IPS-NIHi11 (cell line): Measurements from ENCODE around the gene PARVB.

Experiments
- DNase-seq: peaks from one replicate; pipeline ENCODE4 v3.0.0; 2012; ENCODE audit warnings: mixed read lengths, low spot score

The PARVB gene

GRCh38 chr22:44024288-44024921 is at the start of gene PARVB:
PARVB (plus strand) TSS chr22:44024302; CDS start chr22:44024340, 38 bp downstream.
- DNase-seq: peak; percentile 67

- DNase-seq: no peak
These were observed 49.1 kb upstream of the PARVB start for GRCh38 chr22:43975041-43975440.

GRCh38 chr22:43976861-43977795 is 47.0 kb upstream of the PARVB start:
- no peak for DNase-seq

- DNase-seq: no peak
These were observed 45.5 kb upstream of the PARVB start for GRCh38 chr22:43978558-43978957.

- DNase-seq: no peak
These were observed 43.5 kb upstream of the PARVB start for GRCh38 chr22:43980579-43980978.

DNA sequence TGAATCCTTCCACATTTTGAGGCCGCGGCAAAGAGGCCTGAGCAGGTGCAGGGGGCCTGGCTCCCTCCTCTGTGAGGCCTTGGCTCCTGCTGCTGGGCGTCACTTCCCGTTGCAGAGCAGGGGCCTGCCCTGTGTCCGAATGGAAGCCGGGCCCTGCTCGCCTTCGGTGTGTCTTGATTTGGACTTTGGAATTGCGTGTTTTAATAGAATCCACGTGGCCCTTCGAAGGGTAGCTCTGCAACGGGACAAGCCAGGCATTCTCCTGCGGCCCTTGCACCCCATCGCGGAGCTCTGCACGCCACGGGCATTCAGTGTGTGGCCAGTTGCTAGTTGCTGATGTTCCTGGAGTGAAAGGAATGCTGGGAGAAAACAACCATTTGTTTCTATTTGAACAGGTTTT is 43.1 kb upstream of the PARVB start:
- DNase-seq: no peak

GRCh38 chr22:43983808-43984207 is 40.3 kb upstream of the PARVB start:
- no peak for DNase-seq

DNA sequence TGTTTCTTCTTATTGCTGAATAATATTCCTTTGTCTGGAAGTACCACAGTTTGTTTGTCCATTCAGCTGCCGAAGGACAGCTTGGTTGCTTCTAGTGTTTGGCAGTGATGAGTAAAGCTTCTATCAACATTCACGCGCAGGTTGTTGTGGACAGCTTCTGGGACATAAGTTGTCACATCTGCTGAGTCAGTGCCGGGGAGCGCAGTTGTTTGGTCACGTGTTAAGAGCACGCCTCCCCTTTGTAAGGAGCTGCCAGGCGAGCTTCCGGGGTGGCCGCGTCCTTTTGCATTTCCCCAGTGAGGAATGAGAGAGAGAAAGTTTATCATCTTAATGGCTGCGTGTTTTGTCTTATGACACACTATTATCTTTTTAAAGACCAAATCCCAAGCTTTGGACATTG is 38.6 kb upstream of the PARVB start:
- DNase-seq: no peak

GRCh38 chr22:43988116-43988820 is 35.8 kb upstream of the PARVB start:
- no peak for DNase-seq

DNA sequence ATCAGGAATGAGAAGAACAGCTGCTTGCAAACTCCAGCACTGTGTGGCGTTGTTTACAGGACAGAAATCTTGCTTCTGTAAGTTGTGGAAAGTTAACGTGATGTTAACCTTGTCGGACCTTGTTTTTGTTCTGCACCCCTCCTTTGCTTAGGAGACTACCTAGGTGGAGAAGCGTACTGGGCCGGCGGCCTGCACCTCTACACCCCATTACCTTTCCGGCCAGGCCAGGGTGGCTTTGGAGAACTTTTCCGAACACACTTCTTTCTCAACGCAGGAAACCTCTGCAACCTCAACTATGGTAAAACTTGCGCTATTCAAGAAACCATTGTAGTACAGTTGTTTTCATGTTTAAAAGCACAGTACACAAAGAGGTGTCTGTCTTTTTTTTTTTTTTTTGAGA is 35.1 kb upstream of the PARVB start:
- DNase-seq: no peak

GRCh38 chr22:43990044-43990443 is 34.1 kb upstream of the PARVB start:
- DNase-seq: no peak

DNA sequence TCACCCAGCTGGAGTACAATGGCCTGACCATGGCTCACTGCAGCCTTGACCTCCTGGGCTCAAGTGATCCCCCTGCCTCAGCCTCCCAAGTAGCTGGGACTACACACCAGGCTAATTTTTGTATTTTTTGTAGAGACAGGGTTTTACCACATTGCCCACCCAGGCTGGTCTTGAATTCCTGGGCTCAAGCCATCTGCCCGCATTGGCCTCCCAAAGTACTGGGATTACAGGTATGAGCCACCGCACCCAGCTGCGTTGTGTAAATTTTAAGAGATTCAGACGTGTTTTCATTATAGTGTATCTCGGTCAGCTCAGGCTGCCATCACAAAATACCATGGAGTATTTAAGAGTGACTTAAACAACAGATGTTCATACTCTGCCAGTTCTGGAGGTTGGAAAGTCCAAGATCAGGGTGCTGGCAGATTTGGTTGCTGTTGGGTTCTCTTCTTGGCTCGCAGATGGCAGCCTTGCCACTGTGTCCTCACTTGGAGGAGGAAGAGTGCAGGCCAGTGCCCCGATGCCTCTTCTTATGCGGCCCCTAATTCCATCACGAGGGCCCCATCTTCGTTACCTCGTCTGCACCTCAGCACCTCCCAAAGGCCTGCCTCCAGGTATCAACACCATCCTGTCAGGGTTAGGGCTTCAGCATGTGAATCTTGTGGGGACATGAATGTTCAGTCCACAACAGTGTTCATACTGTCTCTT is 32.6 kb upstream of the PARVB start:
- DNase-seq: no peak

DNA sequence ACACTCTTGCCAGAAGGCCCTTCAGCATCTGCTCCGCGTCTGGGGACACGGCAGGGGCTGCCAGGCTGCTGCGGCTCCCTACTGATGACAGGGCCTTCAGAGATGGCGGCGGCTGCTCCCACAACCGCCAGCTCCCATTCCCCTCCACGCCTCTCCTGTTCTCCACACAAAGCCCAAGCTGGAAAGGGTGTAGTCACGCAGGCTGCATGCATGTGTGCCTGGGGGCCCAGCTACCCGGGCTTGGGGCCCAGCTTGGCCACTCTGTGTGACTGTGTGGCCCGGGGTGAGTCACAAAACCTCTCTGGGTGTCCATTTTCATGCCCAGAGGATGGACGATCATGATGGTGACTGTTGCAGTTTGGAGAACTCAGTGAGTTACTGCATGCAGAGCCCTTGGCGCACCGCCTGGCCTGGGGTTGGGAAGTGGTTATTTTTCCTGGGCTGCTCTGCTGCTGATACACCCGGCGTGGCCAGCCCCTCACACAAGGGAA is 31.7 kb upstream of the PARVB start:
- DNase-seq: no peak

GRCh38 chr22:43993072-43993760 is 30.9 kb upstream of the PARVB start:
- peak; percentile 91 for DNase-seq

GRCh38 chr22:43994006-43994405 is 30.1 kb upstream of the PARVB start:
- DNase-seq: no peak

- DNase-seq: no peak
These were observed 29.7 kb upstream of the PARVB start for GRCh38 chr22:43994416-43994815.

DNA sequence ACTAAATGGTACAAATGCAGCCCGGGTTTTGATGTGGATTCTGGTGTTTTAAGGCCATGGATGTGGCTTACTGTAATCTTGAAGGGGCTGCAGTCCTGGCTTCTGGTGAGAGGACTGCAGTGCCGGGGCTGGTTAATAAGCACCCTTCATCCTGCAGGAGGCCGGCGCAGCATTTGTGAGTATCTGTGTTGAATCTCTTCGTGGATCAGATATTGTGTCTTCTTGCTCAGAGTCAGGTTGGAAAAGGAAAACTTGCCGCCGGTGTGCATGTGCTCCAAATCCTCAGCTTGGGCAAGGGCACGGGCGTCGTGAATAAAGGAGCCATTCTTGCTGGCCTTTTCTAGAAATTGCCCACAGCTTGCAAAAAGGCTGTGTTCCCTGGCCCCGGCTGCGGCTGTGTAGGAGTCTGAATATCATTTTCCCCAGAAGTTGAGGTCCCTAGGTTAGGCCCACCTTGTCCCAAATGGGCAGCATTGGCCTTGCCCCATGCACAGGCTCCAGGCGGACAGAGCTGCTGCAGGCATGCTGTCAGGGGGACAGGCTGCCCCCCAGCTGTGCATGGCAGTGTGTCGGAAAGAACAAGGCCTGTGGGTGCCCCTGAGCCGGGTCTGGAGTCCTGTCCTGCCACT is 28.9 kb upstream of the PARVB start:
- no peak for DNase-seq

DNA sequence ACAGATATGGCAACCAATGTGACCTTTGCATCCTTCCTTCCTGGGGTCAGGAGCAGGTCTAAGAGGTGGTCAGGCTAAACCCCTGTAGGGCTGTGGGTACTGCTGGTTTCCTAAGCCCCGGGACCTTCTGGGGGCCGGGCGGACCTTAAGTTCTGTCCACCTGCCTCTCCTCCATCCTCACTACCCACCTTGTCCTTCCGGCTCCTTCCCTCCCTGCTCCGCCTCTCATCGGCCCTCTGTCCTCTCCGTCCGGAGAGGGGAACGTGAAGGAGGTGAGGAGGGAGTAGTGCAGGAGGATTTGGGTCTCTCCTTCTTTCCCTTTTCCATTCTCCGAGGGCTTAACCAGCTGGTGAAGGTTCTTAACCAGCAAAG is 28.3 kb upstream of the PARVB start:
- no peak for DNase-seq

DNA sequence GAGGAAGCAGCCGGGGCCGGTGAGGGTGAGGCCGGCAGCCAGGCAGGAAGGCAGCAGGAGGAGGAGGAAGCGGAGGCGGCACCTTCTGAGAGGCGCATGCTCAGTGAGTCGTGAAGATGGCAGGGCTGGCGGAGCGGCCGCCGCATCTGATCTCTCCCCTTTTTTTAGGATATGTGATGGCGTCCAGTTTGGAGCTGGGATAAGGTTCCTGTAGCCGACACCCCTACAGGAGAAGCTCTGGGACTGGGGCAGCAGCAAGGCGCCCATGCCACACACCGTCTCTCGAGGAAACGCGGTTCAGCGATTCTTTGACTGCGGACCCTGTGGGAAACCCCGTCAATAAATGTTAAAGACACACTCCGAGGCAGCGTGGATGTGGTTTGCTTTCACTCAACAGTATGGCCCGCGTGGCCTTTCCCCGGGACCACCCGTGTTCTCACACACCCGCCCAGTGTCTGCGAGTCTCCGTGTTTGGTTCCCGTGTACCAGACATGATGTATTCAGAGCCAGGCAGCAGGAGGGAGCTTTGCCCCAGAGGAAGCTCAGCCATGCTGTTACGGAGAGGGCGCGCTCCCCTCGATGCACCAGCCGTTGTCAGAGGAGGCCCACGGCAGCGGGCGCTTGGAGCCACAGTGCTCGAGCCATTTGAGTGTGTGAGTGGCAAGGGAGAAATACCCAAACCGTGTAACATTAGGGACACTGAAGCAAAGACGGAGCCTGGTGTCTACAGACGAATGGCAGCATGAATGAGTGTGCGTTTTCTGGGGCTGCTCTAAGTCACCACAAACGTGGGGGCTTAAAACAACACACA is 27.7 kb upstream of the PARVB start:
- DNase-seq: no peak

- peak; percentile 67 for DNase-seq
These were observed 27.2 kb upstream of the PARVB start for GRCh38 chr22:43996981-43997265.
